NCI-H2081 treated with DMSO at 0.1 percent for 48 hours (cell line): ENCODE data around the gene ZNF555.

Source experiments
- DNase-seq: peaks from one replicate; lab custom pipeline; 2025; lab: John Stamatoyannopoulos, UW

ZNF555 gene

DNA sequence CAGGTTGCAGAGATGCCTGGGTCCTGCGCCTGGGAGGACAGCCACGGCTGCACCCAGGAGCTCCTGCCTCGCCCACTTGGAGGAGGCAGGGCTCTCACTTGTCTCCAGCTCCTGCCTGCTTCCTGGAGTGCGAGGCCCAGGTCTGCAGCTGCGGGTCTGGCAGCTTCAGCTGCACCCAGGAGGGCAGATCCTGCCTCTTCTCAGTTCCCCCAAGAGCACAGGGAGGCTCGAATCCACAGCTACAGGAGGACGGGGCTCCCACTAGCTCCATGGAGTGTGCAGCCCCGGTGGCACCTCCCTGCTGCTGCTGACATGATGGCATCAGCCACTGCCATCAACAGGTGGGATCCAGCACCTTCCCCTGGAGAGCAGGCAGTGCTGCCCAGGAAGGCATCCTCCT is 17.1 kb upstream of the ZNF555 start:
- no peak for DNase-seq

GRCh38 chr19:2827022-2827421 is 14.3 kb upstream of the ZNF555 start:
- DNase-seq = no peak

- no peak for DNase-seq
Observed at GRCh38 chr19:2827840-2828489, 13.3 kb upstream of the ZNF555 start.

- DNase-seq = no peak
Observed at GRCh38 chr19:2834294-2834871, 6.9 kb upstream of the ZNF555 start.

DNA sequence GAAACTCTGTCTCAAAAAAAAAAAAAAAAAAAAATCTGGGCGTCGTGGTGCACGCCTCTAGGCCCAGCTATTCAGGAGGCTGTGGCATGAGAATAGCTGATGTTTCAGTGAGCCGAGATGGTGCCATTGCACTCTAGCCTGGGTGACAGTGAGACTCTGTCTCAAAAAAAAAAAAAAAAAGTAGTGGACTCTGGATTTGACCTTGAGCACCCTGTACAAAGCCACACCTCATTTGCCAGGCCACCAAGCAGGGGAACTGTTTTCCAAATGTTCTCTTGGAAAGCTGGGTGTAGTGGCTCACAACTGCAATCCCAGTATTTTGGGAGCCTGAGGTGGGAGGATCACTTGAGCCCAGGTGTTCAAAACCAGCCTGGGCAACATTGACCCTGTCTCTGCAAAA is 3.8 kb upstream of the ZNF555 start:
- no peak for DNase-seq

- DNase-seq = no peak
Observed at GRCh38 chr19:2841855-2842574, 740 bp downstream of the ZNF555 start.

DNA sequence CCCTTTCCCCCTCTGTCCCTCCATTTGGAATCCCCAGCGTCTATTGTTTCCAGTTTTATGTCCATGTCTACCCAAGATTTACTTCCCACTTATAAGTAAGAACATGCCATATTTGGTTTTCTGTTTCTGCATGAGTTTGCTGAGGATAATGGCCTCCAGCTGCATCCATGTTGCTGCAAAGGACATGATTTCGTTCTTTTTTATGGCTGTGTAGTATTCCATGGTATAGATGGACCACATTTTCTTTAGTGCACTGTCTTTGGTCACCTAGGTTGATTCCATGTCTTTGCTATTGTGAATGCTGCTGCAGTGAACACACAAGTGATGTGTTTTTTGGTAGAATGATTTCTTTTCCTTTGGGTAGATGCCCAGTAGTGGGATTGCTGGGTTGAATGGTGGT is 3.8 kb downstream of the ZNF555 start:
- DNase-seq = no peak

GRCh38 chr19:2846180-2846894 is 5.1 kb downstream of the ZNF555 start:
- DNase-seq = no peak

- DNase-seq = no peak
Observed at GRCh38 chr19:2847507-2847906, 6.2 kb downstream of the ZNF555 start.

DNA sequence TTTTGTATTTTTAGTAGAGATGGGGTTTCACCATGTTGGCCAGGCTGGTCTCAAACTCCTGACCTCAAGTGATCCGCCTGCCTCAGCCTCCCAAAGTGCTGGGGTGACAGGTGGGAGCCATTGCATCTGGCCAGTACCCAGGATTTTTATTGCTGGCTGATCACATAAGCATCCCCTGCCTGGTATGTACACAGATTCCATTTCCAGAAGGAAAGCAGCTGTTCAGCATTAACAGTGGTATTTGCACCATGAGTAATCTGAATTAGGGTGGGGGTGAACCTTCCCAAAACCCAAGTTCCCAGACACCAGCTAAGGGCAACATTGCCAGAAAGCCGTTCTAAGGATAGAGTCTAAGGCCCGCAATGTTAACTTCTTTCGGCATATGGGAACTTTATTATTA is 7.3 kb downstream of the ZNF555 start:
- no peak for DNase-seq

GRCh38 chr19:2850256-2850925 is 9.1 kb downstream of the ZNF555 start:
- DNase-seq = no peak

- DNase-seq = no peak
Observed at GRCh38 chr19:2852598-2852997, 11.3 kb downstream of the ZNF555 start.

DNA sequence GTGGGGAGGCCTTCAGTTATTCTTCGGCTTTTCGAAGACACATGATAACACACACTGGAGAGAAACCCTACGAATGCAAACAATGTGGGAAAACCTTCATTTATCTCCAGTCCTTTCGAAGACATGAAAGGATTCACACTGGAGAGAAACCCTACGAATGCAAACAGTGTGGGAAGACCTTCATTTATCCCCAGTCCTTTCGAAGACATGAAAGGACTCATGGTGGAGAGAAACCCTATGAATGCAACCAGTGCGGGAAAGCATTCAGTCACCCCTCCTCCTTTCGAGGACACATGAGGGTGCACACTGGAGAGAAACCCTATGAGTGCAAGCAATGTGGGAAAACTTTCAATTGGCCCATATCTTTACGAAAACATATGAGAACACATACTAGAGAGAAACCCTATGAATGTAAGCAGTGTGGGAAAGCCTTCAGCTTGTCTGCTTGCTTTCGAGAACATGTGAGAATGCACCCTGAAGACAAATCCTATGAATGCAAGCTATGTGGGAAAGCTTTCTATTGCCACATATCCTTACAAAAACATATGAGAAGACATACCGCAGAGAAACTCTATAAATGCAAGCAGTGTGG is 11.8 kb downstream of the ZNF555 start:
- no peak for DNase-seq

DNA sequence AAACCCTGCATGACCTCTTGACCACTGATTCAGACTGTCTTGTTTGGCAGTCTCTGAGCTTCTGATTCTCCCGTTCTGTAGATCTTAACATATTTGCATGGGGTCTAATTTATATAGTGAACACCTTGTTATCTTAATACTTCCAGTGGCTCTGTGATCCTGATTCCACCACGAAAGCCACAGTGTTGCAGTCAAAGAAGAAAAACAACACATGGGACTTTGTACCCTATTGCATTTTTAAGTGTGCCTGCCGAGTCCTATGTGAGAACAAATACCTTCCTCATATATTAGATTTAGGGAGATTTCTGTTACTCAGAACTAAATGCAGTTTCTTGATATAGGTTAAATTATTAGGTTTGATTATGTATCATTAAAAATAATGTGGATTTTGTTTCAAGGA is 13.6 kb downstream of the ZNF555 start:
- no peak for DNase-seq

- DNase-seq = no peak
Observed at GRCh38 chr19:2856457-2857050, 15.3 kb downstream of the ZNF555 start.

- no peak for DNase-seq
Observed at GRCh38 chr19:2858864-2859263, 17.6 kb downstream of the ZNF555 start.

DNA sequence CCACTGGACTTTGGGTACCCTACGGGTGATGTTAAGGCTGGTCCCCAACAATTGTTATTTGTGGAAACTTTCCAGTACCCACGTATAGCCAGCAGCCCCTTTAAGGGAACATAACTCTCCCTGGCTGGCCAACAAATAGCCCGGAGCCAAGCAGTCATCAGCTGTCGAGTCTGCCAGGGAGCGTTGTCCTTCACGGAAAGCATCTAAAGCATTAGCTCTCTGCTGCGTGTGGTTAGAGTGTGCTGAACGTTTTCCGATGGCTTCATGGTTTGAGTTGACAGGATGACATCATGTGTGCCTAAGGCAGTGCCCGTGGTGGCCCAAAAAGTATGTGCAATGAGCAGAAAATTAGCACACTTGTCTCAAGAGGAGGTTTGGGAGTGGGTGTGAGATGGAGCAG is 22.5 kb downstream of the ZNF555 start:
- DNase-seq = no peak

DNA sequence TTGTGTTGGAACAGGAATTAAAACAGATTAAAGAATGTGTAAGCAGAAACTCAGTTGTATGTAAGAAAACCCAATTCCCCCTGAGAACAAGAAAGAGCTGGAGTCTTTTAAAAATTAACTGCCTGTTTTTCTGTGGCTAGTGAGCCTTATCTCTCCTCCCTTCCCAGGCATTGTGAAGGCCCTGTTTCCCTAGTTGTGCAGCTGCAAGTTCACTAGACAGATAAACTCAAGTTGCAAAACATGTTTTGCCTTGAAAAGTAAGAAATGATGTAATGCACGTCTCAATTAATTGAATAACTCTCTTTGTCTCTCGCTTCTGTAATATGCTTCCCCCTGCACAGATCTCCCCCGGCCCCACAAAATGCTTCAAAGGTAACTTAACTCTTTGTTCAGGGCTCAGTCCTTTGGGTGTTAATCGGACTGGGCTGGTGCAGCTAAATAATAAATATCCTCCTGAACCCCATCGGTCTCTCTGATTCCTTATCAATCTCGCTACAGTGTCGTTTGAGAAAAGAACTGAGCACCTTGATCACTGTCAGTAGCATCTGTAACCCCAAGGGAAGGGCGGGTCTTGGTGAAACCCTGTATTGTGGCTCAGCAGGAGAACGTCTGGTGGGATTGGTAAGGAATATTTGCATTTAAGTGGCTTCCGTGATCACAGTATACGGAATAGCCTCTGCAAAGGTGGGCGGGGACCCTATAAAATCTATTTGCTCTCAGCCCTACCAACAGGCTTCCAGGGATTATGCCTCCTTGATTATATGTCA is 24.2 kb downstream of the ZNF555 start:
- no peak for DNase-seq

DNA sequence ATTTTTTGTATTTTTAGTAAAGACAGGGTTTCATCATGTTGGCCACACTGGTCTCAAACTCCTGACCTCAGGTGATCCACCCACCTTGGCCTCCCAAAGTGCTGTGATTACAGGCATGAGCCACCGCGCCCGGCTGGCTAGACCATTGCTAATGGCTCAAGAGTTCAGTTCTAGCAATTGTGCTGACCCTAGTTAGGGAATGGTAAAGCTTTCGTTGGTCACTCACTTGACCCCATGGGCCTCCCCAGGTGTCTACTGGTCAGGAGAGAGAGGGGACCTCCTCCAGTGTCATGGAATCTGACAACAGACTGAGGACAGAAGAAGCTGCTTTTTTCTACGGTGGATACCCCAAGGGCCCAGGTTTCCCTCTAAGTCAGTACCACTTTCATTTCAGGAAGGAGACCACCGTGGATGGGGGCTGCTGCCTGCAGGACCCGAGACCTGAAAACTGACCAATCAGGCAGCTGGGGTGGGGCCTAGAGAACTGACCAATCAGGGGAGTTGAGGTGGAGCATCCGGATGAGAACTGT is 25.3 kb downstream of the ZNF555 start:
- no peak for DNase-seq
